HG03135 (cell line): ENCODE measurements around the gene CDCP1.

ENCODE experiments used
- ATAC-seq: cut with Tn5 transposase; IDR thresholded peaks from one replicate; pipeline ENCODE4 v1.9.1; 2021; ENCODE audit warnings: mild to moderate bottlenecking, moderate library complexity; ENCODE audit not compliant: unreplicated experiment

Gene CDCP1

DNA sequence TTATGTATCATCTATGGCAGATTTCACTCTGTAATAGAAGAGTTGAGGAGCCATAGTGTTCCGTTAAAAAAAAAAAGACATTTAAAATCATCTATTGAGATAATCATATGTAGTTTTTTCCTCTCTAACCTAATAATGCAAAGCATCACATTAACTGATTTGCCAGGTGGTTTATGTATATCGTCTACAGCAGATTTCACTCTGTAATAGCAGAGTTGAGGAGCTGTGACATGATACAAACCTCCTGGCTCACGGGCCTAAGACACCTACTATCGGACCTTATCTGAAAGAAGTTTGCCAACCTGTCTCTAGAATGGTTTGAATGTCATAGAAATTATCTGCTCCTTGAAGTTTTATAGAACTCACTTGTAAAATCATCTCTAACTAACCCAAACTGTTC is 29.8 kb downstream of the CDCP1 start:
- ATAC-seq: no peak

DNA sequence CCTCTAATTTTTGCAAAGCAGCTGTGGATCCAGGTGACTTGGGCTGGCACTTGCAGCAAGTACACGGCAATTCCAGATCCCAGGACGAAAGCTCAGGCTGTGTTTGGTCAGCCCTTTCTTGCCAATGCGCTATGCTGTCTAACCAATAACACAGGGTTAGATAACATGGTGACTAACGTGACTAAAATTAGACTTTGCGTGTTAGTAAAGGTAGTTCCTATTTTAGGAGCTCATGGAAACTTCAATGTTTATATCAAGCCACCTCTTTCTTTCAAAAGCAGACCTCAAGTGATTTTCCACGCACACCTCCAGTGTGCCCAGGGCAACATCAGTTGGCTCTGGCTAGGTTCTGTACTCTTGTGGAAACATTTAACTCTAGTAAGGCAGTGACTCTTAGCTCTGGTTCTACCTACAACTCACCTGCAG is 32.5 kb downstream of the CDCP1 start:
- no peak for ATAC-seq

DNA sequence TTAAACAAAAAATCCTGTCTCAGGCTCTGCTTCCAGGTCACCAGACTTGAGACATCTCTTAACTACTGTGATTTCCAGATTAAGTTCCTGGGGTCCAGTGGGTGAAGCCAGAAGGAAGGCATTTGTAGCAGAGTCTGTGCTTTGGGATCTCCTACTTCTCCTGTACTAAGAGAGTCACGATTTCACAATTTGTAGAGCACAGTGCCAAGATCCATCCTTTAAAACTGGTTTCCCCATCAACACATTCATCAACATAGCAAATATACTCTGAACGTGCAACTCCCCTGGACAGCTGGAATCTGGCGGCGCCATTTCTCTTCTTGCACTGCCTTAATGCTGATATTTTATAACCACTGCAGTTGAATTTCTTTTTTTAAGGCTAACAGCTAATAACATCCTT is 33.2 kb downstream of the CDCP1 start:
- ATAC-seq: no peak

- no peak for ATAC-seq
Observed at GRCh38 chr3:45110509-45110833, 35.7 kb downstream of the CDCP1 start.

DNA sequence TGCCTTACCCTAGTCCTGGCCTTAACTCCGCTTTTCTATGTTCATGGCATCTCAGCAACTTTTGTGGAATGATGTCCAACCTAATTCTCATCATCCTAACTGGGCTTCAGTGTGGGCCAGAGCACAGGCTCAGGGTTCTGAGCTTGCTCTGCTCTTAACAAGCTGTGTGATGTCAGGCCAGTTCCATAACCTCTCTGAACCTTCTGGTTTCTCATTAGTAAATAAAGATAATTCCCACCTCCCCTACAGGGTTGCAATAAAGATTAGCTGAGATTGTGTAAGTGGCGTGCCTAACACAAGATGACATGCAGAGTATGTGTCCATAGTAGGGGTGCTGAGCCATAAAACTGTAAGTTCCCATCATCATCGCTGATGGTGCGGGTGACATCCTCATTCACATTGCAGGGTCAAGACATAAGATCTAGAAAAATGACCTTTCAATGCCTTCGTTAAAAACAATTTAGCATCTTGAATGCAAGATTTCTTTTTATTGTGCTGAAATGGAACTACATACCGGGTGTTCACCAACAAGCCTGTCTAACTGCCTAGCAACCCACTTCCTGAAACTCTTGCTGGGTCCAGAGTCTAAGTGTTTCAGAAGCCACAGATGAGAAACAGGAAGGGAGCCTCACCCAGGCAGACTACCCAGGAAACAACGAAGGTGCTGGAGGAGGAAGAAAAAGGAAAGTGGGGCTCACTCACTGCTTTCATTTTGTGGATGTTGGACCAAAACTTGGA is 36.2 kb downstream of the CDCP1 start:
- no peak for ATAC-seq

DNA sequence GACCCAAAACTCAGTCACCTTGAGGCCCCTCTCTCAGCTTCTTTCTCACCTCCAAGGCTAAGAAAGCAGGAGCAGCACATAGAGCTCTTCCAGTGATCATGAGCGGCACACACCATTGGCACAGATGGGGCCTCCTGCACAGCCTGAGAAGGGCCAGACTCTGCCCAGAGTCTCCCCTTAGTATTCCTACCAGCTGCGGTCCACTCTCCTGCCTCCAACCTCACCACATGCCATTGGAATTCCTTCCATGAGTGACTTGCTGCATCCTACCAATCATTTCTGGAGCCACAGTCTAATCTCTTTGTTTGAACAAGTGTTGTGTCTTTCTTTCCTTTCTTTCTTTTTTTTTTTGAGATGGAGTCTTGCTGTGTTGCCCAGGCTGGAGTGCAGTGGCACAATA is 39.3 kb downstream of the CDCP1 start:
- ATAC-seq: no peak

DNA sequence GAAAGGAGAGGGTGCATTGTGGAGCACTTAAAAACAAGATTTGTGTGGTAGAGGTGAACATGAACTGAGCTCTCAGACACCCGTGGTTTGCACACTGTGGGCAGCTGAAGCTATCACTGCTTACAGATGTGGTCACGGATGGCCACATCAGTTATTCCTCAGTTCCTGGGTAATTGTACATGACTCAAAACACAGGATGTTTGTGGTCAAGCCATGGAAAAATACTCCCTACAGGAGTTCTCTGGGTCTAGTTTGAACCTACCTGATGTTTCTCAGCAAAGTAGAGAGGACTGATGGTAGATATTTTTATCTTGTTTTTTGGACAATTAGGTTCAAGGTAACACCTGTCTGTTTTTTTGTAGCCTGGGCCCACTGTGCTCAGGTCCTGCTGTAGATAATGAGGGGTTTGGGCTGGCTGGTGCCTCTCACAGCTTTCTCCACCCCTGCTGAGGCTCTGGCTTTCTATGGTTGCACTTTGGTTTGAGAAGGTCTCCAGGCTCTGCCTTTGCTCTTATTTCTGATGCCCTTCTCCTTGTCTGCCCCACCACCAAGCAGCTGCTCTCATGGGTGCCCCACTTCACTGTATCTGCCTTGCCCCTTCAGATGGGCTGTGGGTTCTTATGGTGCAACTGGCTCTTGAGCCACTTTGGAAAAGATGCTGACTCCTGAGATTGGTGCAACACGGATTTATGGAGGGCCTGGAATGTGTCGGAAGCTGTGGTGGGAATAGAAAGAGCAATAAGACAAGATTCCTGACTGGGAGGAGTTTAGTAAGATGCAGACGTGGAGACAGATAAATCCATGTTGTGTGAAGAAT is 40.1 kb downstream of the CDCP1 start:
- ATAC-seq: no peak

- ATAC-seq: no peak
Observed at GRCh38 chr3:45104715-45105711, 41.2 kb downstream of the CDCP1 start.

DNA sequence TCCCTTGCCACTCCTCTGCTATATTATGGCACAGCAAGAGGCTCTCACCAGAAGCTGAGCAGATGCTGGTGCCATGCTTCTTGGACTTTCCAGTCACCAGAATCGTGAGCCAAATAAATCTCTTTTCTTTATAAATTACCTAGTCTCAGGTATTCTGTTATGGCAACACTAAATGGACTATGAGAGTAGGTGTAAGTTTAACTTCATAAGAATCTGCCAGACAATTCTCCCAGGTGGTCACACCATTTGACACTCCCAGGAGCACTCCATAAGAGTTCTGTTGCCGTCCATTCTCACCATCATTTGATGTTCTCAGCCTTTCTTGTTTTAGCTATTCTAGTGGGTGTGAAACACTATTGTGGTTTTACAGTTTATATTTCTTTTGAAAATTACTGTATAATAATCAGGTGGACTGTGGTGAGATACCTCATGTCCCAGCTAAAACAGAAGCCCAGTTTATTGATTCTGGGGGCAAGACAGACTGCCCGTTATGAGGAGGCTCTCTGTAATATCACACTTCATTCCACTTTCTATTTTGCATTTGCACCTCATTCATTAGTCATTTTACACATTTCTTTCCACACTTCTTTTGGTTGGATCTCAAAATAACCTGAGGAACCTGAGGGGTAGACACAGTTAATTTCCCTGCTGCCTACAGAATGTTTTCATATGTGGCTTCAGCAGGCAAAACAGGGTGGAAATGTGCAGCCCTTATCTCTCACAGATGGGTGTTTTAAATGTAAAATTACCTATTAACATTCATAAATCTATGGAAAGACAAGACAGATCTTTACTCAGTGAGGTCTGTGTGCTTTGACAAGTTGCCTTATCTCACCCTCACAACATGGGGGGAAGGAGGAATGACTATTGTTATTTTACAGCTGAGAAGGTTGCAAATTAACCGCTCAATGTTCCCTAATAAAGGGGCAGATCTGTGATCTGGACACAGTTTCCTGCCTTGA is 42.1 kb downstream of the CDCP1 start:
- no peak for ATAC-seq

DNA sequence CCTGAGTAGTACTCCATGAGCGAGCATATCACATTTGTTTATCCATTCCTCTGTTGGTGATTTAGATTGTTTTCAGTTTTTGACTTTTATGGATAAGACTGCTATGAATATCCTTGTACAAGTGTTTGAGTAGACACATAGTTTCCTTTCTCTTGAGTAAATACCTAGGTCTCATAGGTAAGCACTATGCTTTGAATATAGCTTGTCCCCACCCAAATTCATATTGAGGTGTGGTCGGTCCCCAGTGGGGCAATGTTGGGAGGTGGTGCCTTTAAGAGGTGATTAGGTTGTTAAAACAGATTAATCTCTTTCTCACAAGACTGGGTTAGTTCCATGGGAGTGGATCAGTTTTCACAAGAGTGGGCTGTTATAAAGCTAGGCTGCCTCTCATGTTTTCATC is 42.8 kb downstream of the CDCP1 start:
- no peak for ATAC-seq

GRCh38 chr3:45100981-45101407 is 45.2 kb downstream of the CDCP1 start:
- ATAC-seq: no peak

DNA sequence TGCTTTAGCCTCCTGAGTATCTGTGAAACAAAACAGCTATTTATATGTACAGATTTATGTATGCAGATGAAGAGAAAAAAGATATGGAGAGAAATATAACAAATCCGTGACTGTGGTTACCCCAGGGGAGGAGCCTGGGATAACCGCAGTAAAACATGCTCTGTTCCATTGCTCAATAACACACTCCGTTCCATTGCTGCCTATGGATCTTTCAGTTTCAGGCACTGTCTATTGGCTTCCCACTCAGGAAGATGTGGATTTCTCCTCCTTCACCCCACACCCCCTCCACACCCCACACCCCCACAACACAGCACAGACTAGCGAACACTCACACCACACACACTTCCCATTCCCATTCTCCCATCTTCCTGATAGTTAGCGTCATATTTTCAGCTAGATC is 47.9 kb downstream of the CDCP1 start:
- ATAC-seq: no peak

- no peak for ATAC-seq
Observed at GRCh38 chr3:45097296-45097883, 48.8 kb downstream of the CDCP1 start.

GRCh38 chr3:45095916-45096526 is 50.2 kb downstream of the CDCP1 start:
- ATAC-seq: no peak

GRCh38 chr3:45093176-45093575 is 53.0 kb downstream of the CDCP1 start:
- no peak for ATAC-seq

GRCh38 chr3:45092132-45093031 is 53.8 kb downstream of the CDCP1 start:
- ATAC-seq: no peak

DNA sequence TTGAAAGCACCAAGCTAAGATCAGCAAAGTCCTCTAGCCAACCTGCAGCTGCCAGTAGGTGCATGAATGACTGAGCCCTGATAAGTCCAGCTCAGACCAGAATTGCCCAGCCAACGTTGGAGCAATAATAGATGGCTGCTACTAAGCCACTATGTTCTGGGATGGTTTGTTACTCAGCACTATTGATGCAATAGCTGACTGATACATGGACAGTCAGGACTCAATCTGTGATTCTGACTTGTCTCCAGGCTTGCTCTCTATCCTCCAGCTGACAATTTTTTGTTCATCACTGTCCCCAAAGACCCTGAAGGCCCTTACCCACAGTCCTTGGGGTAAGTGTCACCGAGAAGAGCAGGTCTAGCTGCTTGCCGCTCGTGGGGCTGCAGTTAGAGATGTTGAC is 55.3 kb downstream of the CDCP1 start:
- no peak for ATAC-seq
